ENCODE data around the gene GAGE10. TPM values are rescaled to one million over a fixed set of nuclear protein-coding genes. Genes with fewer than 3 reads are reported as not detected.

The GAGE10 gene
- total RNA-seq, 1 donor from 2014 or later, result not detected

DNA sequence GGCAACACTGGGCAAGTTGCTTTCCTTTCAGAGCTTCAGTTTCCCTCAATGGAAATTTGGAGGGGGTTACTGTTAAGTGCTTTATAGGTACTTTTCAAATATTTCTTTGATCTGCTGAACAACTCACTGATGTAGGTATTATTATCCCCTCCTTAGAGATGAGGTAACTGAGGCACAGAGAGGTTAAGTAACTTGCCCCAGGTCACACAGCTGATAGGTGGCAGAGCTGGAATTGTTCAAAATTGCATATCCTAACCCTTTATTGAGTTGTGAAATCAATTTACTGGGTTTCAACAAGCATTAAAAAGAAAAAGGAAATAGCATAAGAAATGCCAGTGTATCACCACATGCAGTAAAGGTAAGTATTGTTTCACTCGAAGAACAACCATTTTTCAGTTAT lies 27.2 kb upstream of the GAGE10 start:
- ATAC-seq (ENCODE audit: low read depth) (no peak), DNase-seq (no peak)
- intact Hi-C loops (cut with micrococcal nuclease), result no loop called here
- TF ChIP-seq, protein P1, sequence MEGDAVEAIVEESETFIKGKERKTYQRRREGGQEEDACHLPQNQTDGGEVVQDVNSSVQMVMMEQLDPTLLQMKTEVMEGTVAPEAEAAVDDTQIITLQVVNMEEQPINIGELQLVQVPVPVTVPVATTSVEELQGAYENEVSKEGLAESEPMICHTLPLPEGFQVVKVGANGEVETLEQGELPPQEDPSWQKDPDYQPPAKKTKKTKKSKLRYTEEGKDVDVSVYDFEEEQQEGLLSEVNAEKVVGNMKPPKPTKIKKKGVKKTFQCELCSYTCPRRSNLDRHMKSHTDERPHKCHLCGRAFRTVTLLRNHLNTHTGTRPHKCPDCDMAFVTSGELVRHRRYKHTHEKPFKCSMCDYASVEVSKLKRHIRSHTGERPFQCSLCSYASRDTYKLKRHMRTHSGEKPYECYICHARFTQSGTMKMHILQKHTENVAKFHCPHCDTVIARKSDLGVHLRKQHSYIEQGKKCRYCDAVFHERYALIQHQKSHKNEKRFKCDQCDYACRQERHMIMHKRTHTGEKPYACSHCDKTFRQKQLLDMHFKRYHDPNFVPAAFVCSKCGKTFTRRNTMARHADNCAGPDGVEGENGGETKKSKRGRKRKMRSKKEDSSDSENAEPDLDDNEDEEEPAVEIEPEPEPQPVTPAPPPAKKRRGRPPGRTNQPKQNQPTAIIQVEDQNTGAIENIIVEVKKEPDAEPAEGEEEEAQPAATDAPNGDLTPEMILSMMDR (IDR thresholded peaks at IDR 0.05), result no peak
- POLR2A ChIA-PET, result no interaction called here
- peaks cover 39% of the 10 kb centered on the region for H3K4me1 Mint-ChIP-seq
- CTCF ChIA-PET, result no interaction called here
- H3K27ac Mint-ChIP-seq, result no peak overlapping the region
- no peaks in the 10 kb centered on the region for H3K9me3 Mint-ChIP-seq
- H3K27me3 Mint-ChIP-seq, result no peaks in the 10 kb centered on the region
- H3K4me3 Mint-ChIP-seq, result no peak overlapping the region
- H3K36me3 Mint-ChIP-seq (ENCODE audit: low read depth), result peaks cover 9% of the 10 kb centered on the region

DNA sequence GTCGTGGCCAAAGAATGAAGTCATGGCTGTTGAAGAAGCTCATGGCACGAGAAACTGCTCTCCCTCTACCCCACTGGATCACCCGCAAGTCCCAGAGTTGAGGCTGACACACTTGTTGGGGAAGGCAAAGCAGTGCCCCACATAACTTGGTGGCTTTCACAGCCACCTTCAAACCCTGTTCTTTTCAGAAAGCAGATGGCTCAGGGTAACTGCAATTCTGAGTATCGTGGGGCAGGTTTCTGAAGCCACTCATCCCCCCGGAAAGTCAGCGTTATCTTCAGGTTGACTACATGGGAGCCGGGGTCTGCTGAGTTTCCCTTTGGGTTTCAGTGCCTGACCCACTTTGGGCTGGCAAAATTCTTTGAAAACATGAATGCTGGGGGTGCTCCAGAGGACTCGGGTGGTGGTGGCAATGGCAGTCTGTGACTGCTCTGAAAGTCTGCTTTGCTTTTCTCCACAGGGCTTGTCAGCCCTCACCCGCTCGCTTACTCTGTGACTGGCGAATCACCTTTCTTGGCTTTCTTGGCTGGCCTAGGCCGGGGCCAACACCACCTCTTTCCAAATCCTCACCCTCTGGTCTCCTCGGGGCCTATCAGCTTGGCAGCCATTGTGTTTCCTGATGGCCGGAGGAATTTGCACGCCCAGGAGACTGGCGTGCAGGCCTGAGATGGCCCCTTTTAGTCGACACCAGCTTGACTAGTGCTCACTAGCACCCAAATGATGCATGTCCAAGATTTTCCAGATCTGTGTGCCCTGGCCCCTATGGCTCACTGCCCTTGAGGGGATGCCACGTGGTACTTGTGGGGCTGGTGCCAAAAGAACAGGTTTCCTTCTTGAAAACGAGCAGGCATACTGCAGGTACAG lies 26.5 kb upstream of the GAGE10 start:
- Mint-ChIP-seq H3K27ac (no peak overlapping the region), H3K9me3 (no peaks in the 10 kb centered on the region), H3K4me3 (no peak overlapping the region), H3K27me3 (no peaks in the 10 kb centered on the region), H3K4me1 (peaks cover 33% of the 10 kb centered on the region), H3K36me3 (ENCODE audit: low read depth) (peaks cover 9% of the 10 kb centered on the region)
- ChIA-PET CTCF (no interaction called here), POLR2A (interaction anchor here (0.9 kb wide), 1 partner anchor 8 kb away, joined by 3 read pairs; the partner anchor contains the start of gene PPP1R3F)
- DNase-seq, result no peak
- no peak for ATAC-seq (ENCODE audit: low read depth)
- TF ChIP-seq, protein P1 (IDR thresholded peaks at IDR 0.05), result no peak
- intact Hi-C loops (cut with micrococcal nuclease), result no loop called here

DNA sequence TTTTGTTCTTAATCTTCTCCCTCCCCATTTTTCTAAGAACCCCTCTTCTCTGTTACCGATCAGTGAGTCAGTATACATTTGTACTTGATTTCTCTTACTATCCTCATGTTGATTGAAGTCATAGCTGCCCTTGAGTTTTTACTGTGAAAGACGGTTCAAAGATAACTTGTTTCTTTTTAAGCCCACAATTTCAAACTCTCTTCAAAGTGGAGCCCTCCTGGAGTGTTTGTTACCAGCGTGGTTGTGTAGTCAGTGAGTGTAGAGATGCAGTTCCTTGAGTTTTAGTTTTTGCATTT lies 26.0 kb upstream of the GAGE10 start:
- TF ChIP-seq, protein P1 (IDR thresholded peaks at IDR 0.05), result no peak
- Mint-ChIP-seq H3K9me3 (no peaks in the 10 kb centered on the region), H3K4me3 (no peak overlapping the region), H3K27me3 (no peaks in the 10 kb centered on the region), H3K36me3 (ENCODE audit: low read depth) (peaks cover 9% of the 10 kb centered on the region), H3K27ac (no peak overlapping the region), H3K4me1 (peaks cover 27% of the 10 kb centered on the region)
- intact Hi-C loops (cut with micrococcal nuclease), result no loop called here
- ATAC-seq (ENCODE audit: low read depth), result no peak
- CTCF ChIA-PET, result no interaction called here
- POLR2A ChIA-PET, result interaction anchor here (0.9 kb wide), 1 partner anchor 8 kb away, joined by 3 read pairs; the partner anchor contains the start of gene PPP1R3F
- no peak for DNase-seq

DNA sequence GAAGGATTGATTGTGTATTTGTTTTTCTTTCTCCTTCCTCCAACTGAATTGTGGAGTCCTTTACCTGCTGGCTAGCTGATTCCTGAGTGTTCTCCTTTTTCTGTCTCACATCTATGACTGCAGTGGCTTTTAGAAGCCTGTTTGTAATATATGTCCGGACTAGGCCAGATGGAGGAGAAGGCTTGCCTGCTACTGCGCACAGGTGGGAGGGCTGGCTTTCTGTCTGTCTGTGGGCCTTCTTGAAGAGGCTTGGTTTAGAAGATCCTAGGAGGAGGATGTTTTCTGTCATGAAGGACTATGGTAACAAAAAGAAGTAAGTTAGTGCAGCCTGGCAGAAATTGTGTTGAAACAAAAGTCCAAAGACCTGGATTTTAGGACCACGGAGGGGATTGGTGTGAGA lies 25.4 kb upstream of the GAGE10 start:
- no peak for DNase-seq
- ATAC-seq (ENCODE audit: low read depth), result no peak
- peaks cover 22% of the 10 kb centered on the region for H3K4me1 Mint-ChIP-seq
- no peaks in the 10 kb centered on the region for H3K27me3 Mint-ChIP-seq
- POLR2A ChIA-PET, result interaction anchor here (0.5 kb wide), 1 partner anchor 275 kb away, joined by 3 read pairs; no protein-coding TSS in a partner anchor
- TF ChIP-seq, protein P1 (IDR thresholded peaks at IDR 0.05), result no peak
- no peak overlapping the region for H3K4me3 Mint-ChIP-seq
- CTCF ChIA-PET, result no interaction called here
- no peak overlapping the region for H3K27ac Mint-ChIP-seq
- peaks cover 9% of the 10 kb centered on the region for H3K36me3 Mint-ChIP-seq (ENCODE audit: low read depth)
- H3K9me3 Mint-ChIP-seq, result no peaks in the 10 kb centered on the region
- intact Hi-C loops (cut with micrococcal nuclease), result no loop called here

DNA sequence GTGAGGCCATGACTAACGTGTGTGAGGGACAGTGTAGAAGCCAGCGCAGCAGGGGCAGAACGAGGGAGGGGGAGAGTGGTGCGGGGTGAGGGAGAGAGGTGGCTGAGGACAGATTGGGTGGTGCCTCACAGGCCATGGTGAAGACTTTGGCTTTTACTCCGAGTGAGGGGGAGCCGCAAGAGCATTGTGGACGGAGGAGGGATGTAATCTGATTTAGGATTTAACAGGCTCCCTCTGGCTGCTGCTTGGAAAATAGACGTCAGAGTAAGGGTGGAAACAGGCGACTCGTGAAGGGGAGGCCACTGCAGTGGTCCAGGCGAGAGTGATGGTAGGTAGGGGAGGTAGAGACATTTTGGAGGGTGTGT lies 20.8 kb upstream of the GAGE10 start:
- TF ChIP-seq, protein P1 (IDR thresholded peaks at IDR 0.05), result no peak
- no peak overlapping the region for H3K27ac Mint-ChIP-seq
- intact Hi-C loops (cut with micrococcal nuclease), result no loop called here
- H3K27me3 Mint-ChIP-seq, result no peaks in the 10 kb centered on the region
- ATAC-seq (ENCODE audit: low read depth) (no peak), DNase-seq (no peak)
- H3K9me3 Mint-ChIP-seq, result no peaks in the 10 kb centered on the region
- H3K4me1 Mint-ChIP-seq, result peaks cover under 1% of the 10 kb centered on the region
- ChIA-PET POLR2A (no interaction called here), CTCF (no interaction called here)
- H3K4me3 Mint-ChIP-seq, result no peak overlapping the region
- no peaks in the 10 kb centered on the region for H3K36me3 Mint-ChIP-seq (ENCODE audit: low read depth)

Data from activated B cell treated with CpG ODN at 0.5 μM for 24 hours (primary cell).